Panc1 (cell line): ENCODE measurements around the gene SLC25A12. TPM values are rescaled to one million over a fixed set of nuclear protein-coding genes. Genes with fewer than 3 reads are reported as not detected.
"Not testable (repeated sequence)": the region's sequence is repeated elsewhere in the genome, so short reads cannot be mapped to it uniquely, and the experiment has no call there.

Source experiments
- ATAC-seq: fragments of 200-7000 bp; cut with Tn5 transposase; 2 replicates; pipeline ENCODE4 v1.9.1; 2020; ENCODE audit warnings: mild to moderate bottlenecking, moderate library complexity
- BruUV-seq: library from RNA; stranded (reverse); fragments of 400-500 nt; replicated peaks from 2 replicates; lab custom pipeline; 2021; lab: Mats Ljungman, UMichigan
- CTCF ChIA-PET: fragments of 300-600 bp; sonication (Branson Sonifier 250); formaldehyde crosslinking; loops from one replicate; lab custom pipeline; 2022; ENCODE audit warnings: antibody characterized with exemption; lab: Charles Lee
- POLR2A ChIA-PET: fragments of 300-600 bp; sonication (Branson Sonifier 250); formaldehyde crosslinking; loops from one replicate; lab custom pipeline; 2022; ENCODE audit warnings: antibody characterized with exemption; lab: Charles Lee
- DNase-seq: peaks from one replicate; pipeline ENCODE4 v3.0.0-alpha.2; 2010; ENCODE audit warnings: low read depth, low spot score
- H3K27ac ChIP-seq: 2 replicates; pipeline ENCODE4 v1.5.1; 2011; ENCODE audit warnings: mild to moderate bottlenecking, low read length, inconsistent platforms
- H3K27me3 ChIP-seq: fragments of 200-500 bp; sonication (Bioruptor generic); 2 replicates; pipeline ENCODE4 v1.6.0; 2014; ENCODE audit warnings: low read length, inconsistent platforms; ENCODE audit not compliant: control insufficient read depth, insufficient read depth
- H3K36me3 ChIP-seq: fragments of 200-500 bp; sonication (Bioruptor generic); 2 replicates; pipeline ENCODE4 v1.5.1; 2014; ENCODE audit warnings: inconsistent platforms, mild to moderate bottlenecking, low read length, moderate library complexity; ENCODE audit not compliant: control insufficient read depth, insufficient read depth
- H3K4me1 ChIP-seq: 2 replicates; pipeline ENCODE4 v1.5.1; 2011; ENCODE audit warnings: inconsistent platforms, mild to moderate bottlenecking, low read length, moderate library complexity; ENCODE audit not compliant: control insufficient read depth, insufficient read depth
- H3K4me3 ChIP-seq, 2 experiments: 2 replicates each; pipeline ENCODE4 v1.5.1; 2011 to 2012; ENCODE audit warnings: low read depth in 2 of 2, low read length in 2 of 2, mild to moderate bottlenecking in 2 of 2, inconsistent platforms in 1 of 2, moderate library complexity in 1 of 2
- H3K9me3 ChIP-seq: fragments of 200-500 bp; sonication (Bioruptor generic); 2 replicates; pipeline ENCODE4 v1.5.1; 2014; ENCODE audit warnings: low read depth, mild to moderate bottlenecking, inconsistent platforms, low read length, moderate library complexity; ENCODE audit not compliant: control insufficient read depth, insufficient read depth
- CTCF ChIP-seq: fragments of 450-650 bp; IDR thresholded peaks from 2 replicates; pipeline ENCODE4 v1.5.1; 2017; ENCODE audit warnings: mild to moderate bottlenecking
- POLR2AphosphoS5 ChIP-seq: IDR thresholded peaks from 2 replicates; pipeline ENCODE4 v1.6.1; 2012; ENCODE audit warnings: mild to moderate bottlenecking, low read depth, low read length, moderate library complexity
- REST ChIP-seq, 2 experiments: IDR thresholded peaks; 2 replicates each; pipeline ENCODE4 v1.6.1; 2011 to 2012; ENCODE audit warnings: low read depth in 2 of 2, control low read depth in 1 of 2, low read length in 1 of 2, mild to moderate bottlenecking in 1 of 2, moderate library complexity in 1 of 2; ENCODE audit not compliant: insufficient read depth in 1 of 2
- SIN3A ChIP-seq: IDR thresholded peaks from 2 replicates; pipeline ENCODE4 v1.6.1; 2012; ENCODE audit warnings: low read depth, mild to moderate bottlenecking, low read length, moderate library complexity, borderline replicate concordance; ENCODE audit not compliant: insufficient read depth
- TCF7L2 ChIP-seq: IDR thresholded peaks from 2 replicates; pipeline ENCODE4 v1.6.1; 2011; ENCODE audit warnings: mild to moderate bottlenecking, low read depth, low read length, inconsistent platforms
- in situ Hi-C: cut with HindIII; loops from 2 replicates; pipeline ENCODE4 v1.10.0; 2016; ENCODE audit warnings: low sequenced_read_pairs, low pct_unique_long_range_greater_than_20kb
- intact Hi-C: fragments of 100-400 bp; cut with micrococcal nuclease; formaldehyde crosslinking; loops from one replicate; pipeline ENCODE4 v1.10.0; 2022; ENCODE audit not compliant: unreplicated experiment
- total RNA-seq: library from RNA; stranded (reverse); gene quantifications from one replicate; pipeline ENCODE4 v1.2.1, GENCODE V29; 2021; ENCODE audit not compliant: unreplicated experiment

SLC25A12 gene
- total RNA-seq, 1 experiment from 2014 or later: 17.8 TPM

GRCh38 chr2:171787333-171788072 is 106.5 kb downstream of the SLC25A12 start:
- no peaks in the 10 kb centered on the region for H3K9me3 ChIP-seq
- H3K36me3 ChIP-seq: no peaks in the 10 kb centered on the region; the same call in none of the 2 replicates
- no peaks in the 10 kb centered on the region for H3K4me1 ChIP-seq
- no peak overlapping the region for H3K27ac ChIP-seq
- H3K4me3 ChIP-seq: no peak overlapping the region
- no TSS peak for BruUV-seq
- CTCF ChIA-PET: no interaction called here
- in situ Hi-C loops: no loop called here
- DNase-seq (no peak), ATAC-seq (no peak)
- POLR2A ChIA-PET: no interaction called here
- no peaks in the 10 kb centered on the region for H3K27me3 ChIP-seq
- intact Hi-C loops: no loop called here
- TF ChIP-seq TCF7L2: no peak
- peak; percentile 19; the same call in 1 of the 2 replicates for TF ChIP-seq CTCF

- intact Hi-C loops (no loop called here), in situ Hi-C loops (no loop called here)
- CTCF ChIA-PET: no interaction called here
- Histone ChIP-seq H3K27me3 (no peaks in the 10 kb centered on the region), H3K27ac (no peak overlapping the region), H3K36me3 (no peaks in the 10 kb centered on the region; the same call in none of the 2 replicates), H3K4me1 (no peaks in the 10 kb centered on the region), H3K9me3 (no peaks in the 10 kb centered on the region), H3K4me3 (no peak overlapping the region)
- DNase-seq (no peak), ATAC-seq (no peak)
- POLR2A ChIA-PET: no interaction called here
- BruUV-seq: no TSS peak
- TF ChIP-seq TCF7L2 (no peak), CTCF (no peak)
Observed at GRCh38 chr2:171785450-171785849, 108.6 kb downstream of the SLC25A12 start.

GRCh38 chr2:171778515-171778914 is 115.5 kb downstream of the SLC25A12 start:
- in situ Hi-C loops: no loop called here
- no peak for DNase-seq
- Histone ChIP-seq H3K4me1 (no peaks in the 10 kb centered on the region), H3K36me3 (no peaks in the 10 kb centered on the region), H3K4me3 (no peak overlapping the region), H3K27ac (no peak overlapping the region), H3K27me3 (no peaks in the 10 kb centered on the region), H3K9me3 (0 out of 2 replicates have a peak, but pooled peaks cover 5% of the 10 kb centered on the region)
- no TSS peak for BruUV-seq
- POLR2A ChIA-PET: no interaction called here
- CTCF ChIA-PET: no interaction called here
- TF ChIP-seq REST (IDR thresholded peaks at IDR 0.05; ENCODE audit: insufficient read depth in 1 of 2, low read depth in 2 of 2, low read length in 1 of 2) (no peak), POLR2AphosphoS5 (no peak), TCF7L2 (no peak), SIN3A (no peak), CTCF (no peak)
- no peak for ATAC-seq
- intact Hi-C loops: no loop called here

GRCh38 chr2:171774581-171774980 is 119.5 kb downstream of the SLC25A12 start:
- H3K9me3 ChIP-seq, H3K4me3 ChIP-seq, BruUV-seq, H3K36me3 ChIP-seq, ATAC-seq, CTCF ChIA-PET, intact Hi-C loops, H3K27ac ChIP-seq, POLR2A ChIA-PET, DNase-seq, H3K4me1 ChIP-seq, H3K27me3 ChIP-seq, in situ Hi-C loops: not testable (repeated sequence)
